ENCODE data around the gene ECEL1.

ECEL1 gene

GRCh38 chr2:232496501-232497270 lies 9.1 kb upstream of the ECEL1 start:
- DNase-seq = peak; percentile 49

- no peak for DNase-seq
Observed at GRCh38 chr2:232495292-232495691, 7.7 kb upstream of the ECEL1 start.

- no peak for DNase-seq
Observed at GRCh38 chr2:232494542-232494941, 6.9 kb upstream of the ECEL1 start.

- DNase-seq = peak; percentile 8
Observed at GRCh38 chr2:232493701-232494474, 6.3 kb upstream of the ECEL1 start.

- DNase-seq = no peak
Observed at GRCh38 chr2:232492963-232493700, 5.5 kb upstream of the ECEL1 start.

- peak; percentile 65 for DNase-seq
Observed at GRCh38 chr2:232492236-232492848, 4.7 kb upstream of the ECEL1 start.

- DNase-seq = peak; percentile 16
Observed at GRCh38 chr2:232491139-232491780, 3.6 kb upstream of the ECEL1 start.

- no peak for DNase-seq
Observed at GRCh38 chr2:232490221-232491138, 2.8 kb upstream of the ECEL1 start.

GRCh38 chr2:232489516-232490220 lies 2.0 kb upstream of the ECEL1 start:
- DNase-seq = no peak

GRCh38 chr2:232488721-232489300 lies 1.2 kb upstream of the ECEL1 start:
- DNase-seq = no peak

- no peak for DNase-seq
Observed at GRCh38 chr2:232488097-232488711, 570 bp upstream of the ECEL1 start.

GRCh38 chr2:232486558-232487384 lies 863 bp downstream of the ECEL1 start:
- no peak for DNase-seq

- DNase-seq = peak; percentile 27
Observed at GRCh38 chr2:232485757-232486557, 1.7 kb downstream of the ECEL1 start.

GRCh38 chr2:232485348-232485756 lies 2.3 kb downstream of the ECEL1 start:
- DNase-seq = peak; percentile 61

GRCh38 chr2:232484628-232485347 lies 2.8 kb downstream of the ECEL1 start:
- no peak for DNase-seq

GRCh38 chr2:232483923-232484627 lies 3.6 kb downstream of the ECEL1 start:
- DNase-seq = no peak
